K562 (cell line): ENCODE results near the gene MOG. TPM values are rescaled to one million over a fixed set of nuclear protein-coding genes. Genes with fewer than 3 reads are reported as not detected.

Experiments
- BCOR ChIP-seq: fragments of 450-650 bp; IDR thresholded peaks from 2 replicates; pipeline ENCODE4 v1.6.1; 2016
- CHD2 ChIP-seq: IDR thresholded peaks from 2 replicates; pipeline ENCODE4 v1.6.1; 2011; ENCODE audit warnings: low read depth, low read length
- CSDE1 ChIP-seq, 2 experiments: fragments of 450-650 bp; IDR thresholded peaks; 2 replicates each; pipeline ENCODE4 v1.6.1; 2016; ENCODE audit warnings: mild to moderate bottlenecking in 1 of 2
- DACH1 ChIP-seq: fragments of 450-650 bp; IDR thresholded peaks from 2 replicates; pipeline ENCODE4 v1.6.1; 2018; ENCODE audit not compliant: partially characterized antibody
- ERF ChIP-seq: fragments of 450-650 bp; formaldehyde crosslinking; IDR thresholded peaks from 2 replicates; pipeline ENCODE4 v1.4.0; 2020; ENCODE audit warnings: mild to moderate bottlenecking, mixed read lengths
- EZH2 ChIP-seq: IDR thresholded peaks from 2 replicates; pipeline ENCODE4 v1.6.1; 2012; ENCODE audit warnings: low read depth, mild to moderate bottlenecking, inconsistent platforms, low read length, borderline replicate concordance
- FOXK1 ChIP-seq: sonication (generic); formaldehyde crosslinking; IDR thresholded peaks from 2 replicates; pipeline ENCODE4 v1.8.0; 2022; ENCODE audit warnings: missing genetic modification reagents, mild to moderate bottlenecking, borderline replicate concordance
- FOXP1 ChIP-seq: sonication (generic); formaldehyde crosslinking; IDR thresholded peaks from 2 replicates; pipeline ENCODE4 v1.8.0; 2022; ENCODE audit warnings: mild to moderate bottlenecking, missing genetic modification reagents
- GABPA ChIP-seq: fragments of 200-800 bp; sonication (Bioruptor generic); conservative IDR thresholded peaks from 2 replicates; pipeline ENCODE4 v1.6.1; 2016; ENCODE audit warnings: low read depth, missing genetic modification characterization, missing compliant biosample characterization
- HNRNPL ChIP-seq: fragments of 200-400 bp; formaldehyde crosslinking; IDR thresholded peaks from 2 replicates; pipeline ENCODE4 v1.6.1; 2017; ENCODE audit warnings: low read depth, mild to moderate bottlenecking, low read length
- JUNB ChIP-seq: fragments of 450-650 bp; formaldehyde crosslinking; conservative IDR thresholded peaks from 2 replicates; pipeline ENCODE4 v1.4.0; 2020; ENCODE audit warnings: mild to moderate bottlenecking
- RBM39 ChIP-seq: fragments of 200-400 bp; formaldehyde crosslinking; optimal IDR thresholded peaks from 2 replicates; pipeline ENCODE3; 2018; ENCODE audit warnings: low read depth, low read length
- SMAD4 ChIP-seq: fragments of 250-450 bp; sonication (Bioruptor Pico); conservative IDR thresholded peaks from 2 replicates; pipeline ENCODE4 v1.8.0; 2021; ENCODE audit warnings: inconsistent platforms, mild to moderate bottlenecking, moderate library complexity
- SOX6 ChIP-seq: fragments of 450-650 bp; IDR thresholded peaks from 2 replicates; pipeline ENCODE4 v1.6.1; 2014; ENCODE audit warnings: mild to moderate bottlenecking
- TCFL5 ChIP-seq: fragments of 250-450 bp; sonication (Bioruptor Pico); conservative IDR thresholded peaks from 2 replicates; pipeline ENCODE4 v1.6.1; 2021; ENCODE audit warnings: mild to moderate bottlenecking, moderate library complexity, matching md5 sums
- TEAD2 ChIP-seq: fragments of 450-650 bp; IDR thresholded peaks from 2 replicates; pipeline ENCODE4 v1.6.1; 2016; ENCODE audit warnings: missing genetic modification characterization, control low read depth, missing compliant biosample characterization
- TGIF2 ChIP-seq: sonication (generic); formaldehyde crosslinking; IDR thresholded peaks from 2 replicates; pipeline ENCODE4 v1.8.1; 2022; ENCODE audit warnings: mild to moderate bottlenecking, missing genetic modification reagents, moderate library complexity
- XRCC4 ChIP-seq: IDR thresholded peaks from one replicate; pipeline ENCODE4 v1.6.1; 2011; ENCODE audit not compliant: insufficient read depth, insufficient read length; ENCODE audit errors: extremely low read depth
- ZNF121 ChIP-seq: sonication (generic); formaldehyde crosslinking; conservative IDR thresholded peaks from 2 replicates; pipeline ENCODE4 v1.8.0; 2022; ENCODE audit warnings: missing genetic modification reagents
- ZNF232 ChIP-seq: sonication (generic); formaldehyde crosslinking; IDR thresholded peaks from 2 replicates; pipeline ENCODE4 v1.8.0; 2022; ENCODE audit warnings: mild to moderate bottlenecking, missing genetic modification reagents
- ZNF778 ChIP-seq: fragments of 450-650 bp; formaldehyde crosslinking; IDR thresholded peaks from 2 replicates; pipeline ENCODE4 v1.4.0; 2020; ENCODE audit warnings: mild to moderate bottlenecking, moderate library complexity
- ZZZ3 ChIP-seq: fragments of 450-650 bp; IDR thresholded peaks from 2 replicates; pipeline ENCODE4 v1.6.1; 2016; ENCODE audit warnings: antibody characterized with exemption, mild to moderate bottlenecking, moderate library complexity
- polyA plus RNA-seq, 8 experiments: library from polyadenylated mRNA; depleted of rRNA in 4 of 8; stranded (reverse) in 5 of 8; unstranded in 3 of 8; fragments of >200 nt; fragmentation: Nextera tagmentation in 2 of 8; fragmentation: Illumina TruSeq in 1 of 8; extraction: Ambion mirVana in 2 of 8; extraction: Trizol in 1 of 8; gene quantifications; 2 replicates each; pipeline versions ENCODE4 v1.2.1 to v1.2.3, GENCODE V29; 2011 to 2014; ENCODE audit warnings: inconsistent platforms in 1 of 8, missing spikeins in 1 of 8
- total RNA-seq, 7 experiments: library from RNA; depleted of rRNA in 6 of 7; stranded (reverse); fragments of >200 nt in 6 of 7; fragmentation: Illumina TruSeq in 2 of 7; extraction: Trizol in 2 of 7; gene quantifications; 2 replicates each; pipeline versions ENCODE4 v1.2.1 to v1.2.3, GENCODE V29; 2011 to 2021; ENCODE audit warnings: low replicate concordance in 1 of 7
- TF ChIP-seq, protein P1 (sequence below): sonication (generic); formaldehyde crosslinking; IDR thresholded peaks from 2 replicates; pipeline ENCODE4 v1.8.0; 2022; ENCODE audit warnings: missing genetic modification reagents, mild to moderate bottlenecking, moderate library complexity, borderline replicate concordance
- TF ChIP-seq, protein P2 (sequence below), 2 experiments: fragments of 450-650 bp; conservative IDR thresholded peaks; 2 replicates each; pipeline ENCODE4 v1.6.1; 2017; ENCODE audit warnings: mild to moderate bottlenecking in 2 of 2, moderate library complexity in 2 of 2
- TF ChIP-seq, protein P3 (sequence below): fragments of 450-650 bp; IDR thresholded peaks from 2 replicates; pipeline ENCODE4 v1.6.1; 2017; ENCODE audit warnings: antibody characterized with exemption
- TF ChIP-seq, protein P4 (sequence below): sonication (generic); IDR thresholded peaks from 2 replicates; pipeline ENCODE4 v1.6.1; 2016

The MOG gene
- total and polyA plus RNA-seq, 9 of the 15 experiments (the other 6 are each of a cell fraction or from before 2014, with no cell fraction given), result not detected

DNA sequence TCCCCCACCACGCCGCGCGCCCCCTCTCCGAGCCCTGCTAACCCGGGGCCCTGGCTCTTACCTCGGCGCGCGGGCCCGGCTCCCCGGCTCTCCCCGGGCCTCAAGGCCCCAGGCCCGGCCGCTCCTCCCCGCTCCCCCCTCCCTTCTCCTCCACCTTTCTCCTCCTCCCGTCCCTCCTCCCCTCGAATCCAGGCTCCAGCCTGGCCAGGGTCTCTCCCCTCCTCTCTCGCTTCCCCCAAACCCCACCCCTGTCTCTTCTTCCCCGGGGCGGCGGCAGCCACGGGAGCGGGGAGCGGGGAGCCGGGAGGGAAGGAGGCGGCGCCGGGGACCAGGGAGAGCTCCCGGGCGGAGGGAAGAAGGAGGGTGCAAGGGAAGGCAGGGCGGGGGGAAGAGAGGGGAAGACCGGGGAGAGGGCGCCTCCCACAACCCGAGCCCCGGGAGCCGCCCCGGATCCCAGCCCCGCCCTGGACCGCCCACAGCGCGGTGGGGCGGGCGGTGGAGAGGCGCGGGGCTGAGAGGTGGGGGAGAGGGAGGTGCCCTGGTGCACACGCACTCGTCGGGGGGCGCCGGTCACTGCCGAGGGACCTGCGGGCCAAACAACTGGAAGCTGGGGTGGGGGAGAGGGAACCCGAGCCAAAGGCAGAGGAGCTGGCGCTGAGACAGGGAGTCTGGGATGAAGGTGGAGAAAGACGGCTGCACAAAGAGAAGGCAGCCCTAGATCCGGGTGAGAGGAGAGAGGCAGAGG, 23.9 kb upstream of the MOG start, which contains the start of gene GABBR1 (continued):
- no peak for TF ChIP-seq EZH2
- TF ChIP-seq ERF (CRISPR knock-in tag), result 0 out of 2 replicates have a peak, but pooled peaks have one; percentile 42
- no peak for TF ChIP-seq TEAD2 (tag)
- no peak for TF ChIP-seq CSDE1 (IDR thresholded peaks at IDR 0.05)
- peak; percentile 53 for TF ChIP-seq GABPA
- no peak for TF ChIP-seq ZZZ3
- no peak for TF ChIP-seq JUNB (CRISPR knock-in tag)
- TF ChIP-seq, protein P1, sequence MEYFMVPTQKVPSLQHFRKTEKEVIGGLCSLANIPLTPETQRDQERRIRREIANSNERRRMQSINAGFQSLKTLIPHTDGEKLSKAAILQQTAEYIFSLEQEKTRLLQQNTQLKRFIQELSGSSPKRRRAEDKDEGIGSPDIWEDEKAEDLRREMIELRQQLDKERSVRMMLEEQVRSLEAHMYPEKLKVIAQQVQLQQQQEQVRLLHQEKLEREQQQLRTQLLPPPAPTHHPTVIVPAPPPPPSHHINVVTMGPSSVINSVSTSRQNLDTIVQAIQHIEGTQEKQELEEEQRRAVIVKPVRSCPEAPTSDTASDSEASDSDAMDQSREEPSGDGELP, result peak; percentile 37; the same call in 1 of the 2 replicates
- 0 out of 2 replicates have a peak, but pooled peaks have one; percentile 12 for TF ChIP-seq BCOR
- TF ChIP-seq ZNF121 (CRISPR knock-in tag), result no peak
- no peak for TF ChIP-seq XRCC4
- no peak; the same call in 1 of the 2 replicates for TF ChIP-seq SMAD4
- no peak for TF ChIP-seq ZNF778 (CRISPR knock-in tag)
- TF ChIP-seq RBM39, result no peak
- TF ChIP-seq, protein P2, sequence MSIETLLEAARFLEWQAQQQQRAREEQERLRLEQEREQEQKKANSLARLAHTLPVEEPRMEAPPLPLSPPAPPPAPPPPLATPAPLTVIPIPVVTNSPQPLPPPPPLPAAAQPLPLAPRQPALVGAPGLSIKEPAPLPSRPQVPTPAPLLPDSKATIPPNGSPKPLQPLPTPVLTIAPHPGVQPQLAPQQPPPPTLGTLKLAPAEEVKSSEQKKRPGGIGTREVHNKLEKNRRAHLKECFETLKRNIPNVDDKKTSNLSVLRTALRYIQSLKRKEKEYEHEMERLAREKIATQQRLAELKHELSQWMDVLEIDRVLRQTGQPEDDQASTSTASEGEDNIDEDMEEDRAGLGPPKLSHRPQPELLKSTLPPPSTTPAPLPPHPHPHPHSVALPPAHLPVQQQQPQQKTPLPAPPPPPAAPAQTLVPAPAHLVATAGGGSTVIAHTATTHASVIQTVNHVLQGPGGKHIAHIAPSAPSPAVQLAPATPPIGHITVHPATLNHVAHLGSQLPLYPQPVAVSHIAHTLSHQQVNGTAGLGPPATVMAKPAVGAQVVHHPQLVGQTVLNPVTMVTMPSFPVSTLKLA (conservative IDR thresholded peaks at IDR 0.05), result peak in 1 of 2 experiments; percentile 73; a peak in 2 of 4 replicates
- no peak for TF ChIP-seq SOX6
- TF ChIP-seq DACH1, result no peak
- no peak for TF ChIP-seq FOXP1 (CRISPR knock-in tag)
- TF ChIP-seq FOXK1 (CRISPR knock-in tag), result no peak
- TF ChIP-seq, protein P3, sequence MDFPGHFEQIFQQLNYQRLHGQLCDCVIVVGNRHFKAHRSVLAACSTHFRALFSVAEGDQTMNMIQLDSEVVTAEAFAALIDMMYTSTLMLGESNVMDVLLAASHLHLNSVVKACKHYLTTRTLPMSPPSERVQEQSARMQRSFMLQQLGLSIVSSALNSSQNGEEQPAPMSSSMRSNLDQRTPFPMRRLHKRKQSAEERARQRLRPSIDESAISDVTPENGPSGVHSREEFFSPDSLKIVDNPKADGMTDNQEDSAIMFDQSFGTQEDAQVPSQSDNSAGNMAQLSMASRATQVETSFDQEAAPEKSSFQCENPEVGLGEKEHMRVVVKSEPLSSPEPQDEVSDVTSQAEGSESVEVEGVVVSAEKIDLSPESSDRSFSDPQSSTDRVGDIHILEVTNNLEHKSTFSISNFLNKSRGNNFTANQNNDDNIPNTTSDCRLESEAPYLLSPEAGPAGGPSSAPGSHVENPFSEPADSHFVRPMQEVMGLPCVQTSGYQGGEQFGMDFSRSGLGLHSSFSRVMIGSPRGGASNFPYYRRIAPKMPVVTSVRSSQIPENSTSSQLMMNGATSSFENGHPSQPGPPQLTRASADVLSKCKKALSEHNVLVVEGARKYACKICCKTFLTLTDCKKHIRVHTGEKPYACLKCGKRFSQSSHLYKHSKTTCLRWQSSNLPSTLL, result no peak
- TF ChIP-seq TCFL5 (CRISPR knock-in tag), result no peak
- TF ChIP-seq TGIF2 (CRISPR knock-in tag), result no peak
- TF ChIP-seq ZNF232 (CRISPR knock-in tag), result no peak
- TF ChIP-seq, protein P4, sequence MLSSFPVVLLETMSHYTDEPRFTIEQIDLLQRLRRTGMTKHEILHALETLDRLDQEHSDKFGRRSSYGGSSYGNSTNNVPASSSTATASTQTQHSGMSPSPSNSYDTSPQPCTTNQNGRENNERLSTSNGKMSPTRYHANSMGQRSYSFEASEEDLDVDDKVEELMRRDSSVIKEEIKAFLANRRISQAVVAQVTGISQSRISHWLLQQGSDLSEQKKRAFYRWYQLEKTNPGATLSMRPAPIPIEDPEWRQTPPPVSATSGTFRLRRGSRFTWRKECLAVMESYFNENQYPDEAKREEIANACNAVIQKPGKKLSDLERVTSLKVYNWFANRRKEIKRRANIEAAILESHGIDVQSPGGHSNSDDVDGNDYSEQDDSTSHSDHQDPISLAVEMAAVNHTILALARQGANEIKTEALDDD, result no peak
- TF ChIP-seq HNRNPL, result no peak
- no peak for TF ChIP-seq CHD2
